NCI-H345 (cell line): ENCODE measurements around the gene ZNF132.
"Not testable (repeated sequence)": the region's sequence is repeated elsewhere in the genome, so short reads cannot be mapped to it uniquely, and the experiment has no call there.

ENCODE experiments used
- DNase-seq: peaks from one replicate; lab custom pipeline; 2025; lab: John Stamatoyannopoulos, UW

The ZNF132 gene

GRCh38 chr19:58406818-58407657 is 32.9 kb downstream of the ZNF132 start:
- DNase-seq = no peak

- not testable (repeated sequence) for DNase-seq
Measured at GRCh38 chr19:58403920-58404478, 36.0 kb downstream of the ZNF132 start.

GRCh38 chr19:58401840-58402421 is 38.0 kb downstream of the ZNF132 start:
- DNase-seq = no peak

- DNase-seq = peak; percentile 98
Measured at GRCh38 chr19:58400916-58401839, 38.8 kb downstream of the ZNF132 start.

GRCh38 chr19:58400316-58400915 is 39.5 kb downstream of the ZNF132 start:
- peak; percentile 47 for DNase-seq

- no peak for DNase-seq
Measured at GRCh38 chr19:58399903-58400302, 40.0 kb downstream of the ZNF132 start.

- no peak for DNase-seq
Measured at GRCh38 chr19:58398545-58398944, 41.4 kb downstream of the ZNF132 start.

- no peak for DNase-seq
Measured at GRCh38 chr19:58398087-58398486, 41.9 kb downstream of the ZNF132 start.

- no peak for DNase-seq
Measured at GRCh38 chr19:58397533-58398037, 42.4 kb downstream of the ZNF132 start.

- no peak for DNase-seq
Measured at GRCh38 chr19:58396691-58397532, 43.0 kb downstream of the ZNF132 start.

GRCh38 chr19:58395979-58396627 is 43.9 kb downstream of the ZNF132 start:
- no peak for DNase-seq

GRCh38 chr19:58395220-58395978 is 44.6 kb downstream of the ZNF132 start, which contains the start of gene RNF225:
TSS of gene RNF225 (plus strand) at chr19:58395656. CDS start at chr19:58396090, 434 bp downstream.
- peak; percentile 8 for DNase-seq

GRCh38 chr19:58394821-58395219 is 45.1 kb downstream of the ZNF132 start:
- no peak for DNase-seq

GRCh38 chr19:58393725-58394033 is 46.3 kb downstream of the ZNF132 start:
- DNase-seq = no peak

GRCh38 chr19:58392945-58393724 is 46.8 kb downstream of the ZNF132 start:
- no peak for DNase-seq

- DNase-seq = no peak
Measured at GRCh38 chr19:58388175-58388526, 51.8 kb downstream of the ZNF132 start.

GRCh38 chr19:58387338-58388174 is 52.4 kb downstream of the ZNF132 start:
- DNase-seq = no peak
